ENCODE data around the gene CWC15. TPM values are rescaled to one million over a fixed set of nuclear protein-coding genes. Genes with fewer than 3 reads are reported as not detected.

CWC15 gene
- total RNA-seq, 1 donor from 2014 or later, result 103 TPM

DNA sequence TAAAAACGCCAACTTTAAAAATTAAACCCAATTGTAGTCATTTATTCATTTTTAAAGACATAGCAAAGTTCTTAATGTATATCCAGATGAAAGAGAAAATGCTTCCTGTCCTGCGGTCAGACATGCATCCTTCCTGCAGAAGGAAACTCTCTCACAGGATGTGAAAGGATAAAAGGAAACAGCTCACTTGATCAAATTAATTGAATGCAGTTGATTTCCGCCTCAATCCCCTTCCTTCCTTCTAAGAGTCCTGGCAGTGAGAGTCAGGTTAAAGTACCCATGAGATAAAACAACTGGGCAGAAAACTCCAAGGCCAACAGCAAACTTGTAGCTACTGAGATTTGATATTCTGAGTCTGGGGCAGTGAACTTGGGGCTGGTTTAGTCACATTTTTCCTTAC lies 38.5 kb downstream of the CWC15 start:
- Histone ChIP-seq H3K27ac (no peak overlapping the region), H3K79me2 (ENCODE audit: low read depth) (no peaks in the 10 kb centered on the region), H4K20me1 (ENCODE audit: low read depth) (no peaks in the 10 kb centered on the region), H3K36me3 (no peaks in the 10 kb centered on the region), H3K9me3 (ENCODE audit: low read depth) (no peaks in the 10 kb centered on the region), H3F3A (ENCODE audit: low read depth) (no peaks in the 10 kb centered on the region), H3K4me3 (no peak overlapping the region), H3K4me2 (no peak overlapping the region), H3K4me1 (peaks cover 3% of the 10 kb centered on the region), H3K27me3 (no peaks in the 10 kb centered on the region), H3K9ac (no peak overlapping the region), H2AFZ (replicated peaks) (no peak overlapping the region)
- TF ChIP-seq, protein P1, sequence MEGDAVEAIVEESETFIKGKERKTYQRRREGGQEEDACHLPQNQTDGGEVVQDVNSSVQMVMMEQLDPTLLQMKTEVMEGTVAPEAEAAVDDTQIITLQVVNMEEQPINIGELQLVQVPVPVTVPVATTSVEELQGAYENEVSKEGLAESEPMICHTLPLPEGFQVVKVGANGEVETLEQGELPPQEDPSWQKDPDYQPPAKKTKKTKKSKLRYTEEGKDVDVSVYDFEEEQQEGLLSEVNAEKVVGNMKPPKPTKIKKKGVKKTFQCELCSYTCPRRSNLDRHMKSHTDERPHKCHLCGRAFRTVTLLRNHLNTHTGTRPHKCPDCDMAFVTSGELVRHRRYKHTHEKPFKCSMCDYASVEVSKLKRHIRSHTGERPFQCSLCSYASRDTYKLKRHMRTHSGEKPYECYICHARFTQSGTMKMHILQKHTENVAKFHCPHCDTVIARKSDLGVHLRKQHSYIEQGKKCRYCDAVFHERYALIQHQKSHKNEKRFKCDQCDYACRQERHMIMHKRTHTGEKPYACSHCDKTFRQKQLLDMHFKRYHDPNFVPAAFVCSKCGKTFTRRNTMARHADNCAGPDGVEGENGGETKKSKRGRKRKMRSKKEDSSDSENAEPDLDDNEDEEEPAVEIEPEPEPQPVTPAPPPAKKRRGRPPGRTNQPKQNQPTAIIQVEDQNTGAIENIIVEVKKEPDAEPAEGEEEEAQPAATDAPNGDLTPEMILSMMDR (IDR thresholded peaks at IDR 0.05), result no peak
- TF ChIP-seq EZH2 (IDR thresholded peaks at IDR 0.05) (no peak), EZH2phosphoT487 (IDR thresholded peaks at IDR 0.05) (no peak)
- H3K4me3 Mint-ChIP-seq, result no peak overlapping the region
- peaks cover 33% of the 10 kb centered on the region for H3K4me1 Mint-ChIP-seq
- DNase-seq (ENCODE audit: low spot score), result no peak
- H3K9me3 Mint-ChIP-seq, result peaks cover 2% of the 10 kb centered on the region
- H3K27me3 Mint-ChIP-seq (ENCODE audit: insufficient read depth, low read depth), result peaks cover 2% of the 10 kb centered on the region
- H3K27ac Mint-ChIP-seq, result no peak overlapping the region
- H3K36me3 Mint-ChIP-seq, result no peaks in the 10 kb centered on the region

DNA sequence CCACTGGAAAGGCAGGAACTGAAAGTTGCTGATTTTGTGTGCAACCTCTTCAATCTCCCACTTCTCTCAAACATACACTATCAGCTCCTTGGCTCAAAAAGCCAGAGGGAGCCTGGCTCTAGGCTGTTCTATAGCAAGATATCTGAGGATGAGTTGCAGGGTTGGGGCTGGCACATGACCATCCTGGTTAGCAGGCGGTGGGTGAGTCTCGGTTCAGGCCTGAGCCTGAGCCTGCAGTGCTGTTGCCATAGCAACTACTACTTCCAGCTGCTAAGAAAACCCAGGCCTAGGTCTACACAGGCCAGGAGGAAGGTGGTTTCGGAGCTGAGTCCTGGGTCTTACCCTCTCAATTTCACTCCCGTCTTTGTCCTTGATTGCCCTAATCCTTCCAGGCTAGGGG lies 39.0 kb downstream of the CWC15 start:
- Histone ChIP-seq H2AFZ (replicated peaks) (no peak overlapping the region), H3K4me3 (no peak overlapping the region), H3K4me2 (no peak overlapping the region), H3K4me1 (peaks cover 3% of the 10 kb centered on the region), H3K36me3 (no peaks in the 10 kb centered on the region), H3F3A (ENCODE audit: low read depth) (no peaks in the 10 kb centered on the region), H3K79me2 (ENCODE audit: low read depth) (no peaks in the 10 kb centered on the region), H3K27me3 (no peaks in the 10 kb centered on the region), H3K9me3 (ENCODE audit: low read depth) (no peaks in the 10 kb centered on the region), H3K9ac (no peak overlapping the region), H3K27ac (no peak overlapping the region), H4K20me1 (ENCODE audit: low read depth) (no peaks in the 10 kb centered on the region)
- DNase-seq (ENCODE audit: low spot score), result peak; percentile 56
- TF ChIP-seq EZH2phosphoT487 (IDR thresholded peaks at IDR 0.05) (no peak), EZH2 (IDR thresholded peaks at IDR 0.05) (no peak)
- TF ChIP-seq, protein P1 (IDR thresholded peaks at IDR 0.05), result no peak
- no peak overlapping the region for H3K27ac Mint-ChIP-seq
- no peaks in the 10 kb centered on the region for H3K36me3 Mint-ChIP-seq
- H3K9me3 Mint-ChIP-seq, result peaks cover 2% of the 10 kb centered on the region
- peaks cover 4% of the 10 kb centered on the region for H3K27me3 Mint-ChIP-seq (ENCODE audit: insufficient read depth, low read depth)
- H3K4me3 Mint-ChIP-seq, result no peak overlapping the region
- H3K4me1 Mint-ChIP-seq, result peaks cover 35% of the 10 kb centered on the region

DNA sequence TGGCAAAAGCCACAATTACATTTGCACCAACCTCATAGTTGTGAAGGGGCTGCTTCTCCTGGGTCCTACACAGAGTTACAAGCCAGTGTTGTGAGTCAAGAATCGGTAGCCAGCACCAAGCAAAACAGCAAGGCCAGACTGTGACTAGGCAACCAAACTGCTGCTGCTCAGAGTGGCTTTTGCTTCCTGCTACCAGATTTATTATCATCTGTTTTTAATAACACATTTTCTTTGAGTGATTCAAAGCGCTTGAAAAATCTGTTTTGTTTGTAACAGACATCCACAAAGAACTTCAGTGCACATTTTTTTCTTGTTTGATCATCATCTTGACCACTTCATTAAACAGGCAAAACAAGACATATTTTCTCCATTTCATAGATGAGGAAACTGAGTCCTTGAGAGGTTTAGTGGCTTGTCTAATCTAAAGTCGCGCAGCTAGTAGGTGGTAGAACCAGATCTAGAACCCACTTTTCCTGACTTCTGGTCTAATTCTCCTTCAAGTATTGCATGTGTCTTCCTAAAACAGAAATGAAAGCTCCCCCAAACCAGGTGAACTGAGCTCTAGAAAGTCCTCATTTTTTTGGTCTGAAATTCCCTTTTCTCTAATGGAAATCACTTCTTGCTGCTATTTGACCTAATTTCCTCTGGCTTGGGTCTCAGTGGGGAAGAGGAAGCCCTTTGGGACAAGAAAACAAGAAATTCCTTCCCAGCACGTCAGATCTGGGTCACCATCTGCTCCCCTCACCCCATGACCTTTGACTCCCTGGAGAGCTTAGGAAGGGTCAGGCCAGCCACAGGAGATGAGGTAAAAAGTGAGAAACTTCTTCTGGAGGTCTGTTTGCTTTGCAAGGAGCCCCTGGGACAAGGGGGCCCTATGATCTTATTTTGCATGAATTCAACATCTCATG lies 39.9 kb downstream of the CWC15 start:
- Histone ChIP-seq H3K4me2 (no peak overlapping the region), H3K36me3 (no peaks in the 10 kb centered on the region), H4K20me1 (ENCODE audit: low read depth) (no peaks in the 10 kb centered on the region), H3F3A (ENCODE audit: low read depth) (no peaks in the 10 kb centered on the region), H2AFZ (replicated peaks) (no peak overlapping the region), H3K27ac (no peak overlapping the region), H3K27me3 (no peaks in the 10 kb centered on the region), H3K9me3 (ENCODE audit: low read depth) (no peaks in the 10 kb centered on the region), H3K4me1 (peaks cover 3% of the 10 kb centered on the region), H3K9ac (no peak overlapping the region), H3K79me2 (ENCODE audit: low read depth) (no peaks in the 10 kb centered on the region), H3K4me3 (no peak overlapping the region)
- no peaks in the 10 kb centered on the region for H3K36me3 Mint-ChIP-seq
- H3K4me1 Mint-ChIP-seq, result peaks cover 38% of the 10 kb centered on the region
- peaks cover 2% of the 10 kb centered on the region for H3K9me3 Mint-ChIP-seq
- peaks cover 4% of the 10 kb centered on the region for H3K27me3 Mint-ChIP-seq (ENCODE audit: insufficient read depth, low read depth)
- H3K27ac Mint-ChIP-seq, result no peak overlapping the region
- no peak for DNase-seq (ENCODE audit: low spot score)
- no peak for TF ChIP-seq EZH2 (IDR thresholded peaks at IDR 0.05)
- TF ChIP-seq, protein P1 (IDR thresholded peaks at IDR 0.05), result no peak
- no peak for TF ChIP-seq EZH2phosphoT487 (IDR thresholded peaks at IDR 0.05)
- H3K4me3 Mint-ChIP-seq, result no peak overlapping the region

Measured in neural progenitor cell (in vitro differentiated cells).